Testis (tissue), 3 donors: ENCODE results near the gene RELL2. TPM values are rescaled to one million over a fixed set of nuclear protein-coding genes. Genes with fewer than 3 reads are reported as not detected.

Experiments
- DNase-seq: peaks from one replicate; pipeline ENCODE4 v3.0.0-alpha.2; 2019
- H3K27ac ChIP-seq, 2 donors: fragments of 200-600 bp; sonication (generic); one replicate each; pipeline ENCODE4 v1.5.1; 2019
- H3K27me3 ChIP-seq: fragments of 200-600 bp; sonication (generic); one replicate; pipeline ENCODE4 v1.5.1; 2019
- H3K36me3 ChIP-seq: fragments of 200-600 bp; sonication (generic); one replicate; pipeline ENCODE4 v1.5.1; 2017; ENCODE audit warnings: low read depth; ENCODE audit errors: missing control alignments
- H3K4me1 ChIP-seq: fragments of 200-600 bp; sonication (generic); one replicate; pipeline ENCODE4 v1.5.1; 2019
- H3K4me3 ChIP-seq, 2 donors: fragments of 200-600 bp; sonication (generic); one replicate each; pipeline ENCODE4 v1.5.1; 2017 to 2019
- H3K9me3 ChIP-seq: fragments of 200-600 bp; sonication (generic); one replicate; pipeline ENCODE4 v1.5.1; 2017
- POLR2A ChIP-seq: fragments of 450-650 bp; IDR thresholded peaks from one replicate; pipeline ENCODE4 v1.6.1; 2017; ENCODE audit warnings: antibody characterized with exemption, mild to moderate bottlenecking, moderate library complexity
- WGBS, 2 donors: methylation state at CpG; one replicate each; pipeline ENCODE4 v1.1.5; 2018; 5-methylcytosine and 5-hydroxymethylcytosine counted together
- intact Hi-C: fragments of 100-400 bp; cut with DNase I; formaldehyde crosslinking; loops from one replicate; pipeline ENCODE4 v1.15.1; 2023; ENCODE audit warnings: low total_unique reads
- polyA plus RNA-seq: library from polyadenylated mRNA; stranded (reverse); fragments of 350-450 nt; fragmentation: Illumina TruSeq; extraction: RNeasy Lipid Tissue Mini Kit (QIAGEN cat#74804); gene quantifications from one replicate; pipeline ENCODE4 v1.2.3, GENCODE V29; 2014; ENCODE audit warnings: low read depth, low replicate concordance; ENCODE audit not compliant: insufficient read depth
- total RNA-seq, 2 donors: library from RNA; depleted of rRNA; stranded (reverse); fragments of >200 nt; gene quantifications; one replicate each; pipeline ENCODE4 v1.2.3, GENCODE V29; 2016
- TF ChIP-seq, protein P1 (sequence below), 3 experiments: fragments of 450-650 bp in 2 of 3; fragments of 200-600 bp in 1 of 3; sonication (generic) in 1 of 3; IDR thresholded peaks; one replicate each; pipeline ENCODE4 v1.5.1; 2016 to 2019; ENCODE audit warnings: antibody characterized with exemption in 3 of 3, mild to moderate bottlenecking in 2 of 3, moderate library complexity in 1 of 3

Gene RELL2
- total and polyA plus RNA-seq, 3 donors from 2014 or later, result 8.6 to 17.0 (median 11.3) TPM

DNA sequence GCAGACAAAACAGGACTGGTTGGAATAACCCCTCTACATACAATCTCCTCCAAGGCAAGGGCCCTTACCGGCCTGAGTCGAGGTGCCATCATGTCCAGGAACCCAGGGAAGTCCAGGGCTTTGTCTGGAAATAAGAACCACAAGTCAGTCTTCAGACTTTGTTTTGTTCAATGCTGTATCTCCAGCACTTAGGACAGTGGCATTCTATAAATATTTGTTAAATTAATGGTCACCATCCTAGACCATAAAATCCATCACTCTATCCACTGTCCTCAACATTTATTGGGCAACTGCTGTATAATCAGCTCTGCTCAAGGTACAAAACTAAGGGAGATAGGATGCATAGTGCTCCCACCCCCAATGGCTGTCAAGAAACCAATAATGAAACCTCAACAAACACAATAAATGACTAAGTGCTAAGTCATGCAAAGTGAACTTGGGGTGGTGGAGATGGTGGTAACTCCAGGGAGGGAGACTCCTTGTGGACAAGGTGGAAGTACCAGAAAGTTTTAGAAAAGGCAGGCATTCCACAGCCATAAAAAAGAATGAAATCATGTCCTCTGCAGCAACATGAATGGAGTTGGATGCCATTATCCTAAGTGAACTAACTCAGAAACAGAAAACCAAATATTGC lies 5.0 kb downstream of the RELL2 start:
- 88 to 94% methylated on average over 2 of the region's 2 CpGs for WGBS, 2 donors
- peaks cover 5% of the 10 kb centered on the region for H3K4me1 ChIP-seq
- H3K4me3 ChIP-seq, result no peak overlapping the region
- no peaks in the 10 kb centered on the region for H3K36me3 ChIP-seq
- no peak for DNase-seq
- intact Hi-C loops, result no loop called here
- TF ChIP-seq, protein P1, sequence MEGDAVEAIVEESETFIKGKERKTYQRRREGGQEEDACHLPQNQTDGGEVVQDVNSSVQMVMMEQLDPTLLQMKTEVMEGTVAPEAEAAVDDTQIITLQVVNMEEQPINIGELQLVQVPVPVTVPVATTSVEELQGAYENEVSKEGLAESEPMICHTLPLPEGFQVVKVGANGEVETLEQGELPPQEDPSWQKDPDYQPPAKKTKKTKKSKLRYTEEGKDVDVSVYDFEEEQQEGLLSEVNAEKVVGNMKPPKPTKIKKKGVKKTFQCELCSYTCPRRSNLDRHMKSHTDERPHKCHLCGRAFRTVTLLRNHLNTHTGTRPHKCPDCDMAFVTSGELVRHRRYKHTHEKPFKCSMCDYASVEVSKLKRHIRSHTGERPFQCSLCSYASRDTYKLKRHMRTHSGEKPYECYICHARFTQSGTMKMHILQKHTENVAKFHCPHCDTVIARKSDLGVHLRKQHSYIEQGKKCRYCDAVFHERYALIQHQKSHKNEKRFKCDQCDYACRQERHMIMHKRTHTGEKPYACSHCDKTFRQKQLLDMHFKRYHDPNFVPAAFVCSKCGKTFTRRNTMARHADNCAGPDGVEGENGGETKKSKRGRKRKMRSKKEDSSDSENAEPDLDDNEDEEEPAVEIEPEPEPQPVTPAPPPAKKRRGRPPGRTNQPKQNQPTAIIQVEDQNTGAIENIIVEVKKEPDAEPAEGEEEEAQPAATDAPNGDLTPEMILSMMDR (IDR thresholded peaks at IDR 0.05), result no peak
- no peak for TF ChIP-seq POLR2A
- H3K9me3 ChIP-seq, result no peaks in the 10 kb centered on the region
- no peaks in the 10 kb centered on the region for H3K27me3 ChIP-seq
- no peak overlapping the region for H3K27ac ChIP-seq

DNA sequence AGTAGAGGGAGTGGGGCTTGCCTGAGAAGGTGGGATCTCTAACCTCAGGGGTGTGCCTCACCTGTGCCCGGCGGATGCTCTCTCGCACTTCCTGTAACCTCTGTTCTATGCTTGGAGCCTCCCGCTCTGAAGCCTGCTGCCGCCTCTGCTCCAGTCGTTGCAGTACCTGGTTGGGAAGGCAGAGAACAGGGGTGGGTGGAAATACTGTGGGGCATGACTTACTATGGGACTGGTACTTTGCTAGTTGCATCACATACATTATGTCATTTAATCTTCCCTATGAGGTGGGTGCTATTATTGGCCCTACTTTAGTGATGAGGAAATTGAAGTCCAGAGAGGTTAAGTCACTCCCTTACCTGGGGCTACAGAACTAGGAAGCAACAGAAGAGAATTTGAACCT lies 9.2 kb downstream of the RELL2 start:
- H3K27me3 ChIP-seq, result no peaks in the 10 kb centered on the region
- no peaks in the 10 kb centered on the region for H3K36me3 ChIP-seq
- H3K9me3 ChIP-seq, result no peaks in the 10 kb centered on the region
- no peak overlapping the region for H3K27ac ChIP-seq
- H3K4me3 ChIP-seq, result no peak overlapping the region
- TF ChIP-seq POLR2A, result no peak
- TF ChIP-seq, protein P1 (IDR thresholded peaks at IDR 0.05), result no peak
- DNase-seq, result no peak
- intact Hi-C loops, result no loop called here
- peaks cover 5% of the 10 kb centered on the region for H3K4me1 ChIP-seq
- WGBS, 2 donors, result 89 to 97% methylated on average over 6 of the region's 6 CpGs

DNA sequence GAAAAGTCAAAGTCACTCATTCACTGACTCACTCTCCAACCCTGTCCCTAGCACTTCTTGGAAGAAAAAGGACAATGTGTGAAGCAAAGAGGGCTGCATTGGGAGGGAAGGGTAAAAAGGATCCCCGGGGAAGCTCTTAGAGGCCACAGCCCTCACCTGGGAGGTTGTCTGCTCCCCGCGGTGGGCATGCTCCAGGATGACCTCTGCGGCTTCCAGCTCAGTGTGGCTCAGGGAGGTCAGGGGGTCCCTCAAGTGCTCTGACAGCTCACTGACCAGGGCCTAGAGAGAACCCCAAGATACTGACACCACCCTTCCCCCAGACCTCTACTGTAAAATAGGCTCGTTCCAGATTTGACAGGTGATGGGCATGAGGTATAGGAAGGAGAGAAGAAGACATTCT lies 10.4 kb downstream of the RELL2 start:
- Histone ChIP-seq H3K36me3 (no peaks in the 10 kb centered on the region), H3K4me1 (peaks cover 5% of the 10 kb centered on the region), H3K27me3 (no peaks in the 10 kb centered on the region), H3K4me3 (no peak overlapping the region), H3K27ac (no peak overlapping the region), H3K9me3 (no peaks in the 10 kb centered on the region)
- DNase-seq, result no peak
- WGBS, 2 donors, result 83 to 92% methylated on average over 5 of the region's 5 CpGs
- intact Hi-C loops, result no loop called here
- TF ChIP-seq, protein P1 (IDR thresholded peaks at IDR 0.05), result no peak
- no peak for TF ChIP-seq POLR2A

DNA sequence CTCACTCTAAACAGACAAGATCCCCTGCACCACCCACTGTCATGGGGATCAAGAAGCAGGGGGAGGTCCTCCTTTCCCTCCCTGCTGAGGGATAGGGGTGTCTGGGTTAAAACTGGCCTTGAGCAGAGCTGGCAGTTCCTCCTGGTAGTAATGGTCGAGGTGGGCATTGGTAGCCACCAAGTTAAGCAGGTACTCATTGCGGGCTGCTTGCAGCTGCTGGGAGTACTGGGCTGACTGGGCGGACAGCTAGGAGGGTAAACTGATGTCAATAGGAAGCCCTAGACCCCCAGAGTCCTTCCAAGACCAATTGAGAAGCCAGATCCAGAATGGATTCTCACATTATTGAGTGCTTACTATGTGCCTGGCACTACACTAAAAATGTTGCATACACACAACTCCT lies 11.1 kb downstream of the RELL2 start:
- peaks cover 5% of the 10 kb centered on the region for H3K4me1 ChIP-seq

More for the DNA sequence above, 11.1 kb downstream of the RELL2 start:
- Histone ChIP-seq H3K27ac (no peak overlapping the region), H3K27me3 (no peaks in the 10 kb centered on the region), H3K4me3 (no peak overlapping the region), H3K9me3 (no peaks in the 10 kb centered on the region), H3K36me3 (no peaks in the 10 kb centered on the region)
- DNase-seq, result no peak
- 87 to 89% methylated on average over 3 of the region's 3 CpGs for WGBS, 2 donors
- intact Hi-C loops, result no loop called here
- TF ChIP-seq POLR2A, result no peak
- TF ChIP-seq, protein P1 (IDR thresholded peaks at IDR 0.05), result no peak
